HG02938 (cell line): Measurements from ENCODE around the gene COX7B2.
A peak's percentile ranks its signal among the peaks of the same experiment; 100 is the strongest.

Experiments
- ATAC-seq: cut with Tn5 transposase; IDR thresholded peaks from one replicate; pipeline ENCODE4 v1.9.1; 2021; ENCODE audit warnings: mild to moderate bottlenecking, moderate library complexity; ENCODE audit not compliant: unreplicated experiment

The COX7B2 gene

DNA sequence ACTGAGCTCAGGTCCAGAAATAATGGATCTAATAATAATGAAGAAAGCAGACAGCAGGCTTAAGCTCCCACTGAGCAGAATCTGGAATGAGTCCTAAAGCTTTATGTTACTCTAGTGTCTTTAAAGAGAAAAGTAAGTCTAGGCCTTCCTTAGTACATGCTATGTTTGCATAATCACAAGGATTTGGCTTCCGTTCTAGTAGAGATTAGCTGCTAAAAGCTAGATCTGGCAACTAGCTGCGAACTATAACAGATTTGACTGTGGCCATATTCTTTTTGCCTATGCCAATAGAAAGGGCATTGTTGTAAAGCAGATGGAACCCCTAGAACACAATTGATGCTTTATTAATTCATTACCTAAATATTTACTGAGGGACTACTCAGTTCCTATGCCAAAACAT is 19.0 kb downstream of the COX7B2 start:
- no peak for ATAC-seq

DNA sequence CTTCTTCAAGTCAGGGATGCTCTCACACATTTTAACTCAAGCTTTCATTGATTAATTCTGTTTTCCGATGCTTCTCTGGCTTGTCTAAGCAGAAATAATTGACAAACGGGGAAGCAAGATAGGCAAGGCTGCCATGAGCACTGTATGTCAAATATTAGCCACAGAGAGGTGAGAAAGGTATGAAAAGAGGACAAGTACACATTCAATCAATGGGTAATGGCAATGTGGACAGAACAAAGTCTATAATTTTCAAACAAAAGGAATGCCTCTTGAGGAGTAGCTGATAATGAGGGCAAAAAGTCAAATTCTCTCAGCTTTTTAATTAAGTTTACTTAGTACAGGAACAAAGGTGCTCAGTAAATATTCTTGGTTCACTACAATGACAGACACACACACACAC is 19.6 kb downstream of the COX7B2 start:
- no peak for ATAC-seq

DNA sequence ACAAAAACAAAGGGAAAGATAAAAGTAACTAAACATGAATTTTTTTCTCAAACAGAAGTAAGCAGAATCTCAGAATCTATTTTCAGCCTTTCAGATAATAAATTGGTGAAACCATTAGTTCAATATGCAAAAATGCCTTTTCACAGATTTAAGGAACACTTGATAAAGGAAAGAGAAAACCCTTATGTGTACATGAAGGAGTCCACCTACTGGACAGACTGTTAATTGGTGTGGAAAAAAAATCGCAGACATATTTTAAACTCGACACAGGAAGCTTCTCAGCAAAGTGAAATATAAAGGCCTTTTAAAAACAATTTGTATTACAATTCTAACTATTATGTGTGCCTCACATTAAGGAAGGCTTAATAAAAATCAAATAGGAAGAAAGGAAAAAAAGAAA is 22.3 kb downstream of the COX7B2 start:
- no peak for ATAC-seq

GRCh38 chr4:46878641-46879040 is 30.4 kb downstream of the COX7B2 start:
- no peak for ATAC-seq

DNA sequence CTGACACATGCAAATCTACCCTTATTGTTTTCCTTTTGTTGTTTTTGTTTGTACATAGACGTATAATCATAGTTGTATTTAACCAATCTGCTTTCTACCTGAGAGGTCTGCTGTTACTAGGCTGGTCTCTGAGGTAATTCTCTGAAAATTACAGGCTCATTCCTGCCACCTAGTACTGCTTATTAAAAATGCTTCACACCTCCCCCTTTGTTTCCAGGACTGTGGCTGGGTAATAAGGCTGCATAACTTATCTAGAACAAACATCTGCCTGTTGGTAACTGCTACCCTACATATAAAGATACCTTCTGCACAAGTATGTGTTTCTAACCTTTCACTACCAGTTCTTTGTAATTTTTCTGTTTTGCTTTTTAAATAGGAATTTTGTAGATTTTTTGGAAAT is 34.2 kb downstream of the COX7B2 start:
- ATAC-seq, result no peak

GRCh38 chr4:46870411-46870810 is 38.6 kb downstream of the COX7B2 start:
- ATAC-seq, result no peak

- no peak for ATAC-seq
Observed at GRCh38 chr4:46856333-46856732, 52.7 kb downstream of the COX7B2 start.

- ATAC-seq, result no peak
Observed at GRCh38 chr4:46852800-46853199, 56.2 kb downstream of the COX7B2 start.

GRCh38 chr4:46850026-46850425 is 59.0 kb downstream of the COX7B2 start:
- no peak for ATAC-seq

- peak; percentile 75 for ATAC-seq
Observed at GRCh38 chr4:46844325-46844917, 64.6 kb downstream of the COX7B2 start.

DNA sequence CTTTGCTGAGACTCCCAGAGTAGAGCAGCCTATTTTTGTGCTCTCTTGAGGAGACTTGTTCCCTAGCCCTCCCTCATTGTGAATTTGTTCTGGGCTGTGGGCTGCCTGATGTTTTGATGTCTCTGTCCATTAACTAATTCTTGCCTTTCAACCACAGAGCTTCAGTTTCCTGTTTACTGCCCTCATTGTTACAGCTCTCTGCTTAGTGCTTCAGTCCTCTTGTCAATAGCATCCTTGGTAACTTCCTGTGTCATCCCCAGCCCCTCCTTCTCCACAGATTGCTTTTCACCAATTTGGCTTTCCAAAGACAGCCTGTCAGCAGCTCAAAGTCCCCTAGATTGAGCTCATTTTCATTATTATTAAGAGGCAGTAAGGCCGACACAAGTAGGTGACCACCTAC is 69.9 kb downstream of the COX7B2 start:
- ATAC-seq, result peak; percentile 46

- ATAC-seq, result no peak
Observed at GRCh38 chr4:46837639-46838038, 71.4 kb downstream of the COX7B2 start.

GRCh38 chr4:46836584-46836983 is 72.5 kb downstream of the COX7B2 start:
- ATAC-seq, result no peak

- ATAC-seq, result no peak
Observed at GRCh38 chr4:46830971-46831454, 78.0 kb downstream of the COX7B2 start.

- ATAC-seq, result no peak
Observed at GRCh38 chr4:46820154-46820553, 88.9 kb downstream of the COX7B2 start.

GRCh38 chr4:46819095-46819494 is 90.0 kb downstream of the COX7B2 start:
- no peak for ATAC-seq

DNA sequence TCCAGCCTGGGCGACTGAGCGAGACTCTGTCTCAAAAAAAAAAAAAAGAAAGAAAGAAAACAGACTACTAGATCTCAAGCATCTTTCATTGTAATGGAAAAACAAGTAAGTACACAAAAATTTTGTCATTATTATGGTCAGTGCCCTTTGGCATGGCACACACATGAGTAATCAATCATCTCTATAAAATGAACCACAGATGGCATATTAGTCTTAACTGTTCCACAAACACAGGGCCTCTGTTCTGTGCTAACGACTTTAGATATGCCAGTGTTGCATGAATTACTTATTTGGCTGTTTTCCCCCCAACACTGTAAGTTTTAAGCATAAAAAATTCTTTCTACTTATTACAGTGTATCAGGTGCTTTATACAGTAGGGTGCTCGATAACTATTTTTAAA is 90.4 kb downstream of the COX7B2 start:
- ATAC-seq, result no peak

DNA sequence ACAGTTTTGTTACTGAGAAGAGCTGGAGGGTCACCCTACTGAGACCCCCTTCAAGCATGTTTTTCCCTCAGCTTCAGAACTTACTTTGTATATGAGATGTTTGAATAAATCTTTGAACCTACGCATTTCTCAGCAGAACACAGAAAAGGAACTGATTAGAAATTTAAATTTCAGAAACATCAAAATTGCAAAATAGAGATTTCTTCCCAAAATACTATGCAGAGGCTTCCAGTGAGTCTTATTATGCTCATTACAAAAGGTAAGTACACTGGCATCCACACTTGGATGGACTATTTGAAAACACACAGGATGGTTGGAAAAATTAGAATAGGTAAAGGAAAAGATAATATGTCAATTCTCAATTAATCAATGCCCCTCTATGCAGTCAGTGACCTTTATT is 91.2 kb downstream of the COX7B2 start:
- ATAC-seq, result no peak

DNA sequence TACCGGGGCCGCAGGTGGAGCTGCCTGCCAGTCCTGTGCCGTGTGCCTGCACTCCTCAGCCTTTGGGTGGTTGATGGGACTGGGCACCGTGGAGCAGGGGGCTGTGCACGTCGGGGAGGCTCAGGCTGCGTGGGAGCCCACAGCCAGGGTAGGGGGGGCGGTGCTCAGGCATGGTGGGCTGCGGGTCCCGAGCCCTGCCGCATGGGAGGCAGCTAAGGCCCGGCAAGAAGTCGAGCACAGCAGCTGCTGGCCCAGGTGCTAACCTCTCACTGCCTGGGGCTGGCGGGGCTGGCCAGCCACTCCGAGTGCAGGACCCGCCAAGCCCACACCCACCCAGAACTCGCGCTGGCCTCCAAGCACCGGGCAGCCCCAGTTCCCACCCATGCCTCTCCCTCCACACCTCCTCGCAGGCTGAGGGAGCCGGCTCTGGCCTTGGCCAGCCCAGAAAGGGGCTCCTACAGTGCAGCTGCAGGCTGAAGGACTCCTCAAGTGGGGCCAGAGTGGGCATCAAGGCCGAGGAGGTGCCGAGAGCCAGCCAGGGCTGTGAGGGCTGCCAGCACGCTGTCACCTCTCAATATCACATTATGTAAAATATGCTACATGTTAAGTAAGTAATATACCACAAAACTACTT is 104.1 kb downstream of the COX7B2 start:
- ATAC-seq, result no peak

GRCh38 chr4:46793036-46793435 is 116.0 kb downstream of the COX7B2 start:
- no peak for ATAC-seq

DNA sequence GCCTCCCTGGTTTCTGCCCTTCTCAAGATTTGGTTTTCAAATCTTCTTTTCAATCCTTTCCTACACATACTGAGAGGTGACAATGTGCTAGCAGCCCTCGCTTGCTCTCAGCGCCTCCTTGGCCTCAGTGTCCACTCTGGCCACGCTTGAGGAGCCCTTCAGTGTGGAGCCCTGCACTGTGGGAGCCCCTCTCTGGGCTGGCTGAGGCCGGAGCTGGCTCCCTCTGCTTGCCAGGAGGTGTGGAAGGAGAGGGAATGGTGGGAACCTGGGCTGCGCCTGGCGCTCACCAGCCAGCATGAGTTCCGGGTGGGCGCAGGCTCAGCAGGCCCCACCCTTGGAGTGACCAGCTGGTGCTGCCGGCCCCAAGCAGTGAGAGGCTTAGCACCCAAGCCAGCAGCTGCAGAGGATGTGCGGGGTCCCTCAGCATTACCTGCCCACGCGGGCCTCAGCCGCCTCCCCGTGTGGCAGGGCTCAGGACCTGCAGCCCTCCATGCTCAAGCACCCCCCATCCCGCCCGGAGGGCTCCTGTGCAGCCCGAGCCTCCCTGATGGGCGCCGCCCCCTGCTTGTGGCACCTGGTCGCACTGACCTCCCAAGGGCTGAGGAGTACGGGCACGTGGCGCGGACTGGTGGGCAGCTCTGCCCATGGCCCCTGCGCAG is 127.5 kb downstream of the COX7B2 start:
- no peak for ATAC-seq

- no peak for ATAC-seq
Observed at GRCh38 chr4:46765465-46765864, 143.6 kb downstream of the COX7B2 start.
